Loucy (cell line): Measurements from ENCODE around the gene ZNF30.

ENCODE experiments used
- CTCF ChIP-seq: fragments of 200-600 bp; sonication (generic); conservative IDR thresholded peaks from 2 replicates; pipeline ENCODE4 v1.5.1; 2014; ENCODE audit warnings: mild to moderate bottlenecking, antibody characterized with exemption, low read length
- EZH2phosphoT487 ChIP-seq: fragments of 200-600 bp; IDR thresholded peaks from 2 replicates; pipeline ENCODE4 v1.6.1; 2018; ENCODE audit warnings: antibody characterized with exemption, mild to moderate bottlenecking, moderate library complexity, borderline replicate concordance

GRCh38 chr19:34990578-34991192 is 64.0 kb downstream of the ZNF30 start:
- no peak for TF ChIP-seq CTCF
- TF ChIP-seq EZH2phosphoT487 = no peak
